ENCODE results near the gene AMMECR1L. TPM values are rescaled to one million over a fixed set of nuclear protein-coding genes. Genes with fewer than 3 reads are reported as not detected.

The AMMECR1L gene
- total and polyA plus RNA-seq, 3 experiments from 2014 or later: 8.7 to 24.0 (median 23.4) TPM

GRCh38 chr2:127864877-127865276 lies 20.9 kb downstream of the AMMECR1L start:
- no peaks in the 10 kb centered on the region for H3K9me3 ChIP-seq (ENCODE audit: low read length)
- DNase-seq: no peak
- H3K27ac Mint-ChIP-seq: peak overlapping the region in 2 of 8 donors; percentile 35 to 67
- H3K27me3 Mint-ChIP-seq: no peaks in the 10 kb centered on the region
- no peak overlapping the region for H3K27ac ChIP-seq (ENCODE audit: low read depth, low read length)
- H3K36me3 ChIP-seq (ENCODE audit: insufficient read depth, low read length): peaks cover 23% of the 10 kb centered on the region
- H3K4me3 Mint-ChIP-seq: no peak overlapping the region
- POLR2A ChIA-PET: no interaction called here
- no peaks in the 10 kb centered on the region for H3K27me3 ChIP-seq (ENCODE audit: insufficient read depth, low read length, poor library complexity, severe bottlenecking)
- H3K36me3 Mint-ChIP-seq: peaks cover 0 to 70% (median 20%) of the 10 kb centered on the region in 3 donors
- no peaks in the 10 kb centered on the region for H3K9me3 Mint-ChIP-seq
- peaks cover 0 to 2% (median 0%) of the 10 kb centered on the region in 3 donors for H3K4me1 Mint-ChIP-seq
- H3K4me3 ChIP-seq (ENCODE audit: low read length): no peak overlapping the region
- CTCF ChIA-PET: no interaction called here
- peaks cover 3% of the 10 kb centered on the region for H3K4me1 ChIP-seq (ENCODE audit: insufficient read depth, low read length)

- no peaks in the 10 kb centered on the region for H3K27me3 Mint-ChIP-seq
- H3K36me3 Mint-ChIP-seq: peaks cover 0 to 50% (median 15%) of the 10 kb centered on the region in 3 donors
- Histone ChIP-seq H3K27me3 (ENCODE audit: insufficient read depth, low read length, poor library complexity, severe bottlenecking) (no peaks in the 10 kb centered on the region), H3K9me3 (ENCODE audit: low read length) (no peaks in the 10 kb centered on the region), H3K4me3 (ENCODE audit: low read length) (no peak overlapping the region), H3K36me3 (ENCODE audit: insufficient read depth, low read length) (peaks cover 16% of the 10 kb centered on the region), H3K27ac (ENCODE audit: low read depth, low read length) (no peak overlapping the region), H3K4me1 (ENCODE audit: insufficient read depth, low read length) (peaks cover 15% of the 10 kb centered on the region)
- ChIA-PET CTCF (no interaction called here), POLR2A (no interaction called here)
- H3K4me1 Mint-ChIP-seq: peaks cover 10 to 17% (median 12%) of the 10 kb centered on the region in 3 donors
- no peak for DNase-seq
- peak overlapping the region in 2 of 8 donors; percentile 40 to 71 for H3K27ac Mint-ChIP-seq
- no peak overlapping the region for H3K4me3 Mint-ChIP-seq
- H3K9me3 Mint-ChIP-seq: no peaks in the 10 kb centered on the region
Measured at GRCh38 chr2:127862228-127862627, 23.5 kb downstream of the AMMECR1L start.

GRCh38 chr2:127860130-127860529 lies 25.6 kb downstream of the AMMECR1L start:
- Mint-ChIP-seq H3K27me3 (no peaks in the 10 kb centered on the region), H3K4me1 (peaks cover 23 to 34% (median 24%) of the 10 kb centered on the region in 3 donors), H3K9me3 (no peaks in the 10 kb centered on the region), H3K36me3 (peaks cover 0 to 34% (median 9%) of the 10 kb centered on the region in 3 donors), H3K27ac (peak overlapping the region in 5 of 8 donors; percentile 26 to 88 (median 81)), H3K4me3 (peak overlapping the region in 3 of 7 donors; percentile 27 to 85 (median 79))
- POLR2A ChIA-PET: no interaction called here
- H3K36me3 ChIP-seq (ENCODE audit: insufficient read depth, low read length): peaks cover 10% of the 10 kb centered on the region
- CTCF ChIA-PET: no interaction called here
- peaks cover 31% of the 10 kb centered on the region for H3K4me1 ChIP-seq (ENCODE audit: insufficient read depth, low read length)
- H3K27ac ChIP-seq (ENCODE audit: low read depth, low read length): no peak overlapping the region
- no peak for DNase-seq
- H3K4me3 ChIP-seq (ENCODE audit: low read length): no peak overlapping the region
- H3K27me3 ChIP-seq (ENCODE audit: insufficient read depth, low read length, poor library complexity, severe bottlenecking): no peaks in the 10 kb centered on the region
- no peaks in the 10 kb centered on the region for H3K9me3 ChIP-seq (ENCODE audit: low read length)

GRCh38 chr2:127859712-127860085 lies 26.1 kb downstream of the AMMECR1L start:
- H3K4me3 ChIP-seq (ENCODE audit: low read length): no peak overlapping the region
- no peak overlapping the region for H3K27ac ChIP-seq (ENCODE audit: low read depth, low read length)
- peaks cover 35% of the 10 kb centered on the region for H3K4me1 ChIP-seq (ENCODE audit: insufficient read depth, low read length)

GRCh38 chr2:127857265-127857808 lies 28.4 kb downstream of the AMMECR1L start:
- H3K27me3 Mint-ChIP-seq: no peaks in the 10 kb centered on the region
- POLR2A ChIA-PET: interaction anchor here (1.2 to 1.7 kb wide), 3 partner anchors 46 to 234 kb away, joined by 3 to 7 read pairs (median 4); partner anchors contain the start of genes UGGT1 and WDR33

More at GRCh38 chr2:127859712-127860085, 26.1 kb downstream of the AMMECR1L start:
- peak overlapping the region in 7 of 8 donors; percentile 21 to 88 (median 76) for H3K27ac Mint-ChIP-seq
- peaks cover 7% of the 10 kb centered on the region for H3K36me3 ChIP-seq (ENCODE audit: insufficient read depth, low read length)
- H3K4me3 Mint-ChIP-seq: peak overlapping the region; percentile 69 to 88 (median 80)
- H3K9me3 ChIP-seq (ENCODE audit: low read length): no peaks in the 10 kb centered on the region
- ChIA-PET POLR2A (interaction anchor here (0.6 kb wide), 1 partner anchor 367 kb away, joined by 4 read pairs; no protein-coding TSS in a partner anchor), CTCF (no interaction called here)
- no peaks in the 10 kb centered on the region for H3K27me3 ChIP-seq (ENCODE audit: insufficient read depth, low read length, poor library complexity, severe bottlenecking)
- H3K27me3 Mint-ChIP-seq: no peaks in the 10 kb centered on the region
- H3K36me3 Mint-ChIP-seq: peaks cover 0 to 31% (median 9%) of the 10 kb centered on the region in 3 donors
- no peaks in the 10 kb centered on the region for H3K9me3 Mint-ChIP-seq
- H3K4me1 Mint-ChIP-seq: peaks cover 25 to 37% (median 27%) of the 10 kb centered on the region in 3 donors
- peak; percentile 49 to 78 (median 53) for DNase-seq

GRCh38 chr2:127853671-127854070 lies 32.1 kb downstream of the AMMECR1L start:
- H3K4me1 Mint-ChIP-seq: peaks cover 38 to 59% (median 42%) of the 10 kb centered on the region in 3 donors
- no peak overlapping the region for H3K4me3 ChIP-seq (ENCODE audit: low read length)
- ChIA-PET CTCF (interaction anchor here (1.3 kb wide), 1 partner anchor 24 kb away, joined by 3 read pairs; no protein-coding TSS in a partner anchor), POLR2A (interaction anchor here (0.6 kb wide), 1 partner anchor 55 kb away, joined by 8 read pairs; no protein-coding TSS in a partner anchor)
- peaks cover 16% of the 10 kb centered on the region for H3K36me3 ChIP-seq (ENCODE audit: insufficient read depth, low read length)
- no peaks in the 10 kb centered on the region for H3K9me3 Mint-ChIP-seq
- peak overlapping the region in 7 of 8 donors; percentile 2 to 75 (median 48) for H3K27ac Mint-ChIP-seq
- H3K27me3 ChIP-seq (ENCODE audit: insufficient read depth, low read length, poor library complexity, severe bottlenecking): no peaks in the 10 kb centered on the region
- no peaks in the 10 kb centered on the region for H3K9me3 ChIP-seq (ENCODE audit: low read length)
- H3K4me1 ChIP-seq (ENCODE audit: insufficient read depth, low read length): peaks cover 38% of the 10 kb centered on the region
- H3K27ac ChIP-seq (ENCODE audit: low read depth, low read length): no peak overlapping the region
- DNase-seq: no peak
- no peaks in the 10 kb centered on the region for H3K27me3 Mint-ChIP-seq
- H3K36me3 Mint-ChIP-seq: peaks cover 0 to 56% (median 3%) of the 10 kb centered on the region in 3 donors
- H3K4me3 Mint-ChIP-seq: no peak overlapping the region

More at GRCh38 chr2:127857265-127857808, 28.4 kb downstream of the AMMECR1L start:
- H3K4me3 ChIP-seq (ENCODE audit: low read length): peak overlapping the region; percentile 96
- DNase-seq: no peak
- peaks cover 45% of the 10 kb centered on the region for H3K4me1 ChIP-seq (ENCODE audit: insufficient read depth, low read length)
- CTCF ChIA-PET: interaction anchor here (1.0 to 1.5 kb wide), 3 partner anchors 47 to 116 kb away, joined by 3 to 4 read pairs (median 4); partner anchors contain the start of gene WDR33
- Mint-ChIP-seq H3K27ac (peak overlapping the region; percentile 78 to 97 (median 92)), H3K36me3 (peaks cover 0 to 27% (median 0%) of the 10 kb centered on the region in 3 donors), H3K4me3 (peak overlapping the region; percentile 83 to 94 (median 91)), H3K9me3 (no peaks in the 10 kb centered on the region), H3K4me1 (peaks cover 40 to 59% (median 49%) of the 10 kb centered on the region in 3 donors)
- H3K9me3 ChIP-seq (ENCODE audit: low read length): no peaks in the 10 kb centered on the region
- H3K27ac ChIP-seq (ENCODE audit: low read depth, low read length): peak overlapping the region; percentile 87
- peaks cover 4% of the 10 kb centered on the region for H3K36me3 ChIP-seq (ENCODE audit: insufficient read depth, low read length)
- H3K27me3 ChIP-seq (ENCODE audit: insufficient read depth, low read length, poor library complexity, severe bottlenecking): no peaks in the 10 kb centered on the region

- Histone ChIP-seq H3K9me3 (ENCODE audit: low read length) (no peaks in the 10 kb centered on the region), H3K36me3 (ENCODE audit: insufficient read depth, low read length) (peaks cover 22% of the 10 kb centered on the region), H3K27me3 (ENCODE audit: insufficient read depth, low read length, poor library complexity, severe bottlenecking) (no peaks in the 10 kb centered on the region), H3K27ac (ENCODE audit: low read depth, low read length) (no peak overlapping the region), H3K4me3 (ENCODE audit: low read length) (no peak overlapping the region), H3K4me1 (ENCODE audit: insufficient read depth, low read length) (peaks cover 32% of the 10 kb centered on the region)
- Mint-ChIP-seq H3K27ac (peak overlapping the region in 1 of 8 donors; percentile 60), H3K9me3 (no peaks in the 10 kb centered on the region), H3K4me1 (peaks cover 33 to 51% (median 39%) of the 10 kb centered on the region in 3 donors), H3K4me3 (no peak overlapping the region), H3K36me3 (peaks cover 0 to 63% (median 6%) of the 10 kb centered on the region in 3 donors), H3K27me3 (no peaks in the 10 kb centered on the region)
- no peak for DNase-seq
- ChIA-PET CTCF (no interaction called here), POLR2A (interaction anchor here (0.5 kb wide), 1 partner anchor 10 kb away, joined by 3 read pairs; no protein-coding TSS in a partner anchor)
Measured at GRCh38 chr2:127852388-127852787, 33.4 kb downstream of the AMMECR1L start.

GRCh38 chr2:127847931-127848330 lies 37.8 kb downstream of the AMMECR1L start:
- H3K4me3 ChIP-seq (ENCODE audit: low read length): no peak overlapping the region
- DNase-seq: no peak
- ChIA-PET CTCF (no interaction called here), POLR2A (no interaction called here)
- Mint-ChIP-seq H3K4me1 (peaks cover 6 to 19% (median 9%) of the 10 kb centered on the region in 3 donors), H3K27ac (peak overlapping the region in 1 of 8 donors; percentile 2), H3K4me3 (no peak overlapping the region), H3K36me3 (peaks cover 0 to 68% (median 15%) of the 10 kb centered on the region in 3 donors), H3K9me3 (no peaks in the 10 kb centered on the region), H3K27me3 (no peaks in the 10 kb centered on the region)
- H3K27me3 ChIP-seq (ENCODE audit: insufficient read depth, low read length, poor library complexity, severe bottlenecking): no peaks in the 10 kb centered on the region
- H3K4me1 ChIP-seq (ENCODE audit: insufficient read depth, low read length): no peaks in the 10 kb centered on the region
- H3K36me3 ChIP-seq (ENCODE audit: insufficient read depth, low read length): peaks cover 30% of the 10 kb centered on the region
- H3K27ac ChIP-seq (ENCODE audit: low read depth, low read length): no peak overlapping the region
- no peaks in the 10 kb centered on the region for H3K9me3 ChIP-seq (ENCODE audit: low read length)

Measured in CD8-positive, alpha-beta memory T cell (primary cell).